Esophagus mucosa (tissue), 1 donor: ENCODE data around the gene ZNF792. TPM values are rescaled to one million over a fixed set of nuclear protein-coding genes. Genes with fewer than 3 reads are reported as not detected.
"Not testable (repeated sequence)": the region's sequence is repeated elsewhere in the genome, so short reads cannot be mapped to it uniquely, and the experiment has no call there.

Experiments
- ATAC-seq: fragments of 200-7000 bp; cut with Tn5 transposase; one replicate; pipeline ENCODE4 v1.9.1; 2020
- total RNA-seq: library from RNA; stranded (reverse); gene quantifications from one replicate; pipeline ENCODE4 v1.2.4, GENCODE V29; 2023
- donor health status: DM: yes; HTN: yes; CAD: no.

ZNF792 gene
- 1.8 TPM for total RNA-seq

- ATAC-seq, result peak; percentile 62
Observed at GRCh38 chr19:34963573-34964406, at the start of gene ZNF792. Gene ZNF792, minus strand, starts transcription at chr19:34964229. Its CDS starts 567 bp downstream, at chr19:34963662.

DNA sequence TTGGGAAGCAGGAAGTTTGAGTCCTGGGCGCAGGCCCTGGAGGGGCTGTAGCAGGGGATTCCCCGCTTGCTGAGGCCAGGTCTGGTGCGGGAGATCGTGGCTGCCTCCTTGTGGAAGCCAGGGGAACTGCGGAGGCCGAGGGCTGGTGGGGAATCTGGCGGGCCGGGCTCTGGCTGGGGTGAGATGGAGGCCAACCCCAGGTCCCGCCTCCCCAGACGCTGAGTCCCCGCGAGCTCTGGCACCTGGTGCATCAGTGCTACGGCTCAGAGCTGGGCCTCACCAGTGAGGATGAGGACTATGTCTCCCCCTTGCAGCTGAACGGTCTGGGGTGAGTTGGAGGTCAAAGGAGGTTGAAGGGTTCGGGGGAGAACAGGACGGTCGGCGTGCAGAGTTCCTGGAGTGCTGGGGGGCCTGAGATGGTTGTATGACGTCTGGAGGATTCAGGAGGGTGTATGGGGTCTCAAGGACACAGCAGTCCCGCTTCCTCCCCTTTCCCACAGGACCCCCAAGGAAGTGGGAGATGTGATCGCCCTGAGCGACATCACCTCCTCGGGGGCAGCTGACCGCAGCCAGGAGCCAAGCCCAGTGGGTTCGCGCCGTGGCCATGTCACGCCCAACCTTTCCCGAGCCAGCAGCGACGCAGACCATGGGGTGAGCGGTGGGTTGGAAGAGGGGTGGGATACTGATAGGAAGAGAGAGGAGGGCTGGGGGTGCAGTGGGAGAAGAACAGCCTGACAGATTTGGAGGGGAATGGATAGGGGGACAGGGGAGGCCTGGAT is 49.2 kb upstream of the ZNF792 start:
- peak; percentile 55 for ATAC-seq

- ATAC-seq, result no peak
Observed at GRCh38 chr19:35011737-35012682, 48.0 kb upstream of the ZNF792 start.

- no peak for ATAC-seq
Observed at GRCh38 chr19:35011091-35011689, 47.2 kb upstream of the ZNF792 start.

GRCh38 chr19:35009424-35010415 is 45.7 kb upstream of the ZNF792 start:
- ATAC-seq, result no peak

DNA sequence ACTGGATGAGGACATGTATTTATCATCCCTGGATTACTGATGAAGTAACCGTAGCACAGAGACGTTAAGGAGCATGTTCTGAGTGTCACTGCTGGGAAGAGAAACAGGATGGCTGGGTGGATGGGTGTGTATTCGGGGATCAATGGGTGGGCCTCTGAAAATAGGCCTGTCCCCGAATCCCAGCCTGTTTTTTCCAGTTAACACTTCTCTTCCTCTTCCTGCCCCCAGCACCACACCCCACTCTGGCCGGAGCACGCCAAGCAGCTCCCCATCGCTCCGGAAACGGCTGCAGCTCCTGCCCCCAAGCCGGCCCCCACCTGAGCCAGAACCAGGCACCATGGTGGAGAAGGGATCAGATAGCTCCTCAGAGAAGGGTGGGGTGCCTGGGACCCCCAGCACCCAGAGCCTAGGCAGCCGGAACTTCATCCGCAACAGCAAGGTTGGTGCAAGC is 44.9 kb upstream of the ZNF792 start:
- ATAC-seq, result no peak

GRCh38 chr19:35007427-35007826 is 43.4 kb upstream of the ZNF792 start:
- ATAC-seq, result not testable (repeated sequence)

- no peak for ATAC-seq
Observed at GRCh38 chr19:35006999-35007365, 43.0 kb upstream of the ZNF792 start.

- ATAC-seq, result peak; percentile 39
Observed at GRCh38 chr19:35006342-35006998, 42.4 kb upstream of the ZNF792 start.

DNA sequence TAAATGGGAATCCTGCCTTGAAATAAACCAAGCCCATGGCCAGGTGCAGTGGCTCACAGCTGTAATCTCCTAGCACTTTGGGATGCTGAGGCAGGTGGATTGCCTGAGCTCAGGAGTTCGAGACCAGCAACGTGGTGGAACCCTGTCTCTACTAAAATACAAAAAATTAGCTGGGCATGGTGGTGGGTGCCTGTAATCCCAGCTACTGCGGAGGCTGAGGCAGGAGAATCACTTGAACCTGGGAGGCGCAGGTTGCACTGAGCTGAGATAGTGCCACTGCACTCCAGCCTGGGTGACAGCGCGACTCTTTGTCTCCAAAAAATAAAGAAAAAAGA is 41.9 kb upstream of the ZNF792 start:
- ATAC-seq, result not testable (repeated sequence)

DNA sequence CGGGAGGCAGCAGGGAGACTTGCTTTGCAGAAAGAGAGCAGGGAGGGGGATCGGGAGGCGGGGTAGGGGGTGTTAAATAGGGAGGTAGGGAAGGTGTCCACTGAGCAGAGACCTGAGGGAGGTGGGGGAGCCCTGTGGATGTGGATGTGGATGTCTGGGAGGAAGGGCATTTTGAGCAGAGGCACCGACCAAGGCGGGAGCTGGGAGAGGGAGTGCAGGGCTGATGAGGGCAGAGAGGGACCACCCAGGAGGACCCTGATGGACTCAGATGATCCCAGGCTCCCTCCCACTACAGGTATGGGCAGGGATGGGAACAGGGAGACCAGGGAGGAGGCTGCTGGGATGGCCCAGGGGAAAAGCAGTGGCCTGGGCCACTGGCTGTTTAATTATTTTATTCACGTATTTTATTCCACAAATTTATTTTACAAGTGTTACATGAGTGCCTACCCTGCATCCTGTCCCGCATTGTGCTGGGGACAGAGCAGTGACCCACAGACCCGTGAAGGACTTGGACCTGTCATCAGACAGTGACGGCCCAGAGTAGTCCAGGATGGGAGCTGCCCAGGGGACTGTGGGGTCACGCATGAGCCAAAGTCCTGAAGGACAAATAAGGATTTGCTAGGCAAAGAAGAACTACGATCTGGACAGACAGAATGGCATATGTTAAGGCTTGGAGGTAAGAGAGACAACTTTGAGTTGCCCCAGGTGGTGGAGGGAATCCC is 41.4 kb upstream of the ZNF792 start:
- no peak for ATAC-seq

DNA sequence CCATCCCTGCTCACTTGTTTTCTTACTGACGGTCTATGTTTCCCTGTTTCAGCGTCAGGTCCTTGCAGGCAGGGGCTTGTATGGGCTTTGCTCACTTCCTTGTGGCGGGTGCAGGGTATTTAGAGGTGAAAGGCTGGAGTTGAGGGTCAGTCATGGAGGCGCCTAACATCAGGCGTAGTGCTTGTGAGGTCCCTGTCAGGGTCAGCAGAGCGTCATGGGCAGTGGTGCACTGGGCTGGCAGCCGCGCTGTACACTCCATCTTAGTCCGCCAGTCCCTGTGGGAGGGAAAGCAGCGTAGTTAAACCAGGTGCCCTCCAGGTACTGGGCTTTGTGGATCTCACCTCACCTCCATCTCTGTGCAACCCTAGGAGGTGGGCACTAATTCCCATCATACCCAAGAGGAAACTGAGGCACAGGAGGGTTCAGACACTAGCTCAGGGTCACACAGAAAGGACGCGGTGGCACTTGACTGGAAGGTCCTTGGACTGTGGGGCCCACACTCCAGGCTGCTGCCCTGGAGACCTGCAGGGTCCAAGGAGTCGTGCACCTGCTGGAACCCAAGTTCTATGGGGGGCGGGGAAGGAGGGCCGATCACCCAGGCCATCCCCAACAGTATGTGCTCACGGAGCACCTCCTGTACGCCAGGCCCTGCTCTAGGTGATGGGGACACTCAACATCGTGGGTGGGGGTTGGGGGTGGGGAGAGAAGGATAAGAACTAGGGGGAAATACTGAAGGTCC is 40.7 kb upstream of the ZNF792 start:
- no peak for ATAC-seq

GRCh38 chr19:35002037-35002535 is 38.1 kb upstream of the ZNF792 start:
- no peak for ATAC-seq

DNA sequence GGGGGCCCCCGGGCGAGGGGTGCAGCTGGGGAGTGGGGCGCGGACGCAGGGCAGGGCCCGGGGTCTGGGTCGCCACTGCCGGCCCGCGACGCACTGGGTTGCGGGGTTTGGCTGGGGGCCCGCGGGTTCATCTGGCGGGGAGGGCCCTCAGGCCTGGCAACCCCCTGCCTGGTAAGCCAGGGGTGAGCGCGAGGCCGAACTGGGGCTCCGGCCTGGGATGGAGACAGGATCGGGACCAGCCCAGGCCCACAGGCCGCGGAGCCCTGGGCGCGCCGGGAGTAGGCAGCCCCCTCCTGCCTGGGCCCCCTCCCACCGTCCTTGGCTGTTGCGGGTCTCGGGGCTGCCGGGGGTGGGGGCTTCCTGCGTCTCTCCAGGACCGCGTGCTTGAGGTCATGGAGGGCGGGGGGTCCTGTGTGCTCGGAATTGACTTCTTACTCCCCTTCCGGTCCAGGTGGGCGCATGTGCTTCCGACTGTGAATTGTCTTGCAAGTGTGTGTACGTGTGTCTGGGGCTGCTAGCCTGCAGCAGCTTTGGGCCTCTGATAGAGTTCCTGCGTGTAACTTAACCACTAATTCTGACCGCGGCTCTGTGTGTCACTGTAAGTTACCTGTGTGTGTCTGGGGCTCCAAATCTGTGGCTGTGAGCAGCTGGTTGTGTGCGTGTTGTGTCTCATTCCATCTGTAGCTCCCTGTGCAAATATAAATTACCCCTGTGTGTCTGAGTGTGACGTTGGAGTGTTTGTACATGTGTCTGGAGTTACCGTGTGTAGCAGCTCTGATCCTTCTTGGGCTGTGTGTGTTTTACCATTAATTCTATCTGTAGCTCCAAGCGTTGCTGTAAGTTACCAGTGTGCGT is 36.8 kb upstream of the ZNF792 start:
- ATAC-seq, result peak; percentile 7

DNA sequence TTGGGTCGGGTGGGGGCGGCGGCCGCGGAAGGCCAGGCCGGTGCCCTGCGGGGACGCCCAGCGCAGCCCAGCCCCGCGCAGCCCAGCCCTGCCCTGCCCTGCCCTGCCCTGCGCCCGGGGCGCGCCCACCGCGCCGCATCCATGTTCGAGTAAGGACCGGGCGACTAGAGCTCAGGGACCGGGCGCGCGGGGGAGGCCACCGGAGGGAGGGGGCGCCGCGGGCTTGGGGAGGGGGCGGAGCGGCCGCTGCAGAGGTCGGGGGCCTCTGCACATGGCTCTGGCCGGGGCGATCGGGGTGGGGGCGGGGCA is 36.3 kb upstream of the ZNF792 start:
- no peak for ATAC-seq

- peak; percentile 81 for ATAC-seq
Observed at GRCh38 chr19:34999498-35000337, 35.7 kb upstream of the ZNF792 start, which contains the start of gene GRAMD1A. Gene GRAMD1A, plus strand, starts transcription at chr19:35000323. Its CDS starts 156 bp downstream, at chr19:35000479.
